Measurements from ENCODE around the gene NINJ1.

Gene NINJ1

GRCh38 chr9:93096811-93097382 lies 37.2 kb downstream of the NINJ1 start:
- no peak for DNase-seq (ENCODE audit: extremely low read depth, low read depth)
- no peak for TF ChIP-seq CTCF (IDR thresholded peaks at IDR 0.05; ENCODE audit: low read depth, low read length)

- no peak for DNase-seq (ENCODE audit: extremely low read depth, low read depth)
- TF ChIP-seq CTCF (IDR thresholded peaks at IDR 0.05; ENCODE audit: low read depth, low read length) = no peak
These were observed 37.8 kb downstream of the NINJ1 start, which contains the start of gene CARD19 for GRCh38 chr9:93096131-93096802. Gene CARD19 (plus strand): TSS chr9:93096217. CDS start chr9:93096346, 129 bp downstream.

DNA sequence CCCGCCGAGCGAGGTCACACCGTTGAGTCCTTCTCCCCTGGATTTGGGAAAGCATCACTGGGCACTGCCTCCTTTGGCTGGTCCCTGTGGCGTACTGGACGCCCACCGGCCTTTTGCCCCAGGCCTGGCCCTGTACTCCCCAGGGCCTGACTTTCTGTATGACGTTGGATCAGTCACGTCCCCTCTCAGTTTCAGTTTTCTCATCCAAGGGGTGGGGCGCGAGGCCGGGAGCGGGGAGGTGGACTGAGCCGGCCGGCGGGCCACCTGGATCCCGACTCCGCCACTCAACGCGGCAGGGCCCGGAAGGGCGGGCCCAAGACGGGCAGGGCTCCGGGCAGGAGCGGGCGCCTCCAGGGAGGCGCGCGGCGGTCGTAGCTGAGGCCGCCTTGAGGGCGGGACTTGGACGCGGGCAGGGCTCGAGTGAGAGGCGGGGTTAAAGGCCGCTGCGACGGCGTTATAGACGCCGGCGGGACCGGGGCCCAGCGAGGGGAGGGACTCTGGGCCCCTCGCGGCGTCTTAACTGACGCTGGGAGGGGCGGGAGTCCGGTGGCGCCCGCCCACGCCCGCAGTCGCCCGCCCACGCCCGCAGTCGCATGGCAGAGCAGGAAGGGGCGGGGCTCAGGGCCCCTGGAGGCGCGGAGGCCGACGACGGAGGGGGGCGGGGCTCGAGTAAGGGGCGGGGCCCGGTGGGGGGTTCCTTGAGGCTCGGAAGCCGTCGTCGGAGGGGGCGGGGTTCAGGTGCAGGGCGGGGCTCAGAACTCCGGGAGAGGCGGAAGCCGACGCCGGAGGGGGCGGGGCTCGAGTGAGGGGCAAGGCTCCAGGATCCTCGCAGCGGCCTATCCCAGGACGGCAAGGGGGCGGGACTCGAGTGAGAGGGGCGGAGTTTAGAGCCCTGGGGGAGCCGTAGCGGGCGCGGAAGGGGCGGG lies 38.6 kb downstream of the NINJ1 start:
- TF ChIP-seq CTCF (IDR thresholded peaks at IDR 0.05; ENCODE audit: low read depth, low read length) = no peak
- peak; percentile 97 for DNase-seq (ENCODE audit: extremely low read depth, low read depth)

DNA sequence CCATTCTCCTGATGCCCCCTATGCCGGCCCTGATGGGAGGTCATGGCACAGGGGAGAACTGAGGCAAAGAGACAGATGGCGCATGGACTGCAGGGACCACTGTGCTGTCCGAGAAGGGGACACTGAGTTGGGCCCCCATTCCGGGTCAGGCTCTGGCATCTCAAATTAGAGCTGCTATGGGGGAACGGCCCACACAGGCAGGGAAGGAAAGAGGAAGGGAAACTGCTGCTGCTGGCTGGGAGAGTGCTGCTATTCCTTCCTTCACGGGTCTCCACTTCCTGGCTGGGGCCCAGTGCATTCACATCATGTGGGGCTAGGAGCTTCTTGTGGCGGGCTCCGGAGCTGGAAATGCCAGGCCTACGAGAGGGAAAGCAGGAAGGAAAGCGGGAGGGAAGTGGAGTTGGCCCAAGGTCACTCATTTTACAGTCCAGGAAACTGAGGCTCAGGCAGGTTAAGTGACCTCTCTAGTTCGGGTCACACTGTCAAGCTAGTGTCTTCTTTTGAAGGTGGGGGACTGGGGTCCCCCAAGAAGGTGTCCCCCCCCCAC lies 39.3 kb downstream of the NINJ1 start:
- no peak for TF ChIP-seq CTCF (IDR thresholded peaks at IDR 0.05; ENCODE audit: low read depth, low read length)
- DNase-seq (ENCODE audit: extremely low read depth, low read depth) = no peak

DNA sequence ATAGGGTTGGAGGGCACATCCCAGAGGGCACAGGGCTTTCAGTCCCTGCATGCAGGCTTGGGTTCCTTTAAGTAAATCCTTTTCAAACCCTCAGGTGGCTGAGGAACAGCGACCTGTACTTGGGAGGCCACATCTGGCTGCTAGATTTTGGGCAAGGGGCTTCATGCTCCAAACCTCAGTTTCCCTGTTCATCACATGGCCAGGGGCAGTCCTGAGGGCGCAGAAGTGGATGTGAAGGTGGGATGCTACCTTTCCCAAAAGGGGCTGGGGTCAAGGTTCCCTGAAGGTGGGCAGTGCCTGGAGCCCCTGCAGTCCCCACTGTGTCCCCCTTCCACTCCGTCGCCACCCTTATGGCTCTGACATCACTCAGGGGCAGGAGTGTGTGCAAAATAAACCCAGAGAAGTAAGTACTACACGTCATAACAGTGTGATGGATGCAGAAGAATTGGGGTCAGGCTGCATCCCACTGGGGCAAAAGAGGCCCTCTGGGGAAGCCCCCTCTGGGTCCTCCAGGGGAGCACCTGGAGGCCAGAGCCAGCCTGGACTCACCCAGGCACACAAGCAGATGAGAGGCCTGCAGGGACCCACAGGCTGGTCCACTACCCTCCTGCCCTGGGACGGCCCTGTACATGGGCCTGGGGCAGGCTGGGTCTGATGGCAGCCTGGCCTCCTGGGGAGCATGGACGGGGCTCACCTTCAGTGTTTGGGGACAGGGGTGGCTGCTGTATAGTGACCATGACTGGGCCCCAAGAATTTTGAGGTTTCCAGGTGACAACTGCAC lies 40.0 kb downstream of the NINJ1 start:
- no peak for TF ChIP-seq CTCF (IDR thresholded peaks at IDR 0.05; ENCODE audit: low read depth, low read length)
- no peak for DNase-seq (ENCODE audit: extremely low read depth, low read depth)

DNA sequence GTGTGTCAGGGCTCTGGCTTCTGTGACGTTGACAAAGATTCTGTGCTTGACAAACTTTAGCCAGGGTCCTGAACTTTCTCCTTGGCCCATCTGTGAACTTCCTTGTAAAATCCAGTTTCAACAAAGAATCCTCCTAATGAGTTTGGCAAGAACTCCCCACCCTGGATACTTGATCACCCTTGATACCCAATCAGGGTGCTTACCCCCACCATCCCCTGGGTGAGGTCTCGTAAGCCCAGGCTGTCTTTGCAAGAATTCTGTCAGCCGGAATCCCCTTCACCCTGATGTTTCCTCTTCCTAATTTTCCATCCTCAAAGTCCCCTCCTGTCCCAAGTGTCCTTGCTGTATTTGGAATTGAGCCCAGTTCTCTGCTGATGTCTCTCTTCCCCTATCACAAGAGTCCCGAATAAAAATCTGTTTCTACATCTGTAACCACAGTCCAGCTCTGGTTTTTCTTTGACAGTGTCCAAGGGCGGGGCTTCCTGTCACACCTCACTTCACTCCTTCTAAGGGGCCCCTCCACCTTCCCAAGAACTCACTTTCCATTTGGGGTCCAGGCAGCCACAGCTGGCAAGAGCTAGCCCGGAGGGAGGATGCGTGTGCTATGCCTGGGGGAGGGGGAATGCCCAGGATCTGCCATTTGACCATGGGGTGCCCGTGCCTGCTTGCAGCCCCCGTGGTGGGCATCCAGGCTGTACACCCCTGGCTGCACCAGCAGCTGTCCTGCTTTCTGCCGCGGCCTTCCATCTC lies 40.7 kb downstream of the NINJ1 start:
- DNase-seq (ENCODE audit: extremely low read depth, low read depth) = no peak
- TF ChIP-seq CTCF (IDR thresholded peaks at IDR 0.05; ENCODE audit: low read depth, low read length) = no peak
